Sigmoid colon (tissue), 7 donors: ENCODE measurements around the gene PTH1R. TPM values are rescaled to one million over a fixed set of nuclear protein-coding genes. Genes with fewer than 3 reads are reported as not detected.
A peak's percentile ranks its signal among the peaks of the same experiment; 100 is the strongest.

ENCODE experiments used
- DNase-seq: peaks from one replicate; pipeline ENCODE4 v3.0.0-alpha.2; 2019
- H3K27ac ChIP-seq, 4 donors: fragments of 200-600 bp; sonication (generic); one replicate each; pipeline ENCODE4 v1.5.1; 2016 to 2019; ENCODE audit warnings: mild to moderate bottlenecking in 1 of 4
- H3K27me3 ChIP-seq, 3 donors: fragments of 200-600 bp; sonication (generic); one replicate each; pipeline ENCODE4 v1.5.1; 2019; ENCODE audit warnings: mild to moderate bottlenecking in 1 of 3
- H3K36me3 ChIP-seq, 4 donors: fragments of 200-600 bp; sonication (generic); one replicate each; pipeline ENCODE4 v1.5.1; 2016 to 2019
- H3K4me1 ChIP-seq, 4 donors: fragments of 200-600 bp; sonication (generic); one replicate each; pipeline ENCODE4 v1.5.1; 2017 to 2019
- H3K4me3 ChIP-seq, 4 donors: fragments of 200-600 bp; sonication (generic); one replicate each; pipeline ENCODE4 v1.5.1; 2017 to 2019; ENCODE audit warnings: mild to moderate bottlenecking in 2 of 4, moderate library complexity in 1 of 4
- H3K9me3 ChIP-seq, 4 donors: fragments of 200-600 bp in 3 of 4; sonication (generic) in 3 of 4; one replicate each; pipeline versions ENCODE4 v1.5.1 to v1.6.1; 2013 to 2019
- EP300 ChIP-seq, 4 donors: sonication (generic); formaldehyde crosslinking; IDR thresholded peaks; one replicate each; pipeline ENCODE4 v1.6.1; 2017; ENCODE audit warnings: antibody characterized with exemption in 4 of 4
- POLR2A ChIP-seq, 2 donors: fragments of 450-650 bp; IDR thresholded peaks; one replicate each; pipeline ENCODE4 v1.6.1; 2016; ENCODE audit warnings: antibody characterized with exemption in 2 of 2, mild to moderate bottlenecking in 2 of 2, moderate library complexity in 2 of 2
- POLR2AphosphoS5 ChIP-seq, 4 donors: sonication (generic); formaldehyde crosslinking; IDR thresholded peaks; one replicate each; pipeline ENCODE4 v1.6.1; 2017; ENCODE audit warnings: antibody characterized with exemption in 4 of 4
- WGBS, 2 donors: extraction: QIAGEN DNeasy Blood & Tissue Kit; methylation state at CpG; one replicate each; pipeline ENCODE4 v1.1.7; 2013; 5-methylcytosine and 5-hydroxymethylcytosine counted together
- intact Hi-C: fragments of 100-400 bp; cut with DNase I; formaldehyde crosslinking; loops from one replicate; pipeline ENCODE4 v1.15.1; 2023
- polyA plus RNA-seq, 3 donors: library from polyadenylated mRNA; stranded (reverse); fragments of 200-250 nt; gene quantifications; one replicate each; pipeline ENCODE4 v1.2.3, GENCODE V29; 2013
- total RNA-seq, 4 donors: library from RNA; depleted of rRNA; stranded (reverse); fragments of >200 nt; gene quantifications; one replicate each; pipeline ENCODE4 v1.1.0, GENCODE V29; 2016
- TF ChIP-seq, protein P1 (sequence below), 4 experiments: fragments of 450-650 bp in 3 of 4; fragments of 200-600 bp in 1 of 4; IDR thresholded peaks; one replicate each; pipeline ENCODE4 v1.5.1; 2016 to 2019; ENCODE audit warnings: antibody characterized with exemption in 4 of 4, mild to moderate bottlenecking in 3 of 4, moderate library complexity in 2 of 4
- donor health status: healthy with polysubstance abuse.
- donor health status: Bipolar disorder and iron deficiency.
- donor health status: healthy.

PTH1R gene
- total and polyA plus RNA-seq, 7 donors, result 1.2 to 9.0 (median 4.6) TPM

DNA sequence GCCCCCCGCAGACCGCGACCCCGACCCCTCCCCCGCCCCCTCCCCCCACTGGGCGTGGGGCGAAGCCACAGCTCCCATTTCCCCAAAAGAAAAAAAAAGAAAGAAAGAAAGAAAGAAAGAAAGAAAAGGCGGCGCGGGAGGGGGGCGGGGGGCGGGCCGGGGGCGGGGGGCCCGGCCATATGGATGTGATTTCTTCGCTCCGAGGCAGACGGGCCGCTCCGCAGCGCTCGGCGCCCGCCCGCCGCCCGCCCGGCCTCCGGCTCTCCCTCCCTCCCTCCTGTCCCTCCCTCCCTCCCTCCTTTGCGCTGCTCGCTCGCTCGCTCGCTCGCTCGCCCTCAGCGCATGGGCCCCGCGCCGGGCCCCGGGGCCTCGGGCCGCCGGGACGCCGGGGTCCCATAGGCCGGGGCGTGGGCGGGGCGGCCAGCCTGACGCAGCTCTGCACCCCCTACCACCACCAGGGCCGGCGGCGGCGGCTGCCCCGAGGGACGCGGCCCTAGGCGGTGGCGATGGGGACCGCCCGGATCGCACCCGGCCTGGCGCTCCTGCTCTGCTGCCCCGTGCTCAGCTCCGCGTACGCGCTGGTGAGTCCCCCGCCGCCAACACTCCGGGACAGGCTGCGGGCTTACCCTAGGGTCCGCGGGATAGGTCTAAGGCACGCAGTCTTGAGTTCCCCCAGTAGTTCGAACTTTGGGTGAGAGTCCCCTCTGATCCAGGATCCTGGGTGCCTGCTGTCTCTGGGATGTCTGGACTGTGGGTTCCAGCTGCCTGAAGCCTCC is 5.7 kb downstream of the PTH1R start:
- Histone ChIP-seq H3K36me3 (no peaks in the 10 kb centered on the region), H3K4me3 (peak overlapping the region; percentile 47 to 81 (median 54)), H3K27me3 (peaks cover 21 to 35% (median 21%) of the 10 kb centered on the region in 3 donors), H3K4me1 (peaks cover 0 to 54% (median 34%) of the 10 kb centered on the region in 4 donors), H3K9me3 (no peaks in the 10 kb centered on the region), H3K27ac (peak overlapping the region; percentile 64 to 86 (median 76))
- WGBS, 2 donors, result 3 to 4% methylated on average over 75 to 76 of the region's 78 CpGs
- intact Hi-C loops, result no loop called here
- TF ChIP-seq POLR2AphosphoS5 (IDR thresholded peaks at IDR 0.05) (no peak), POLR2A (IDR thresholded peaks at IDR 0.05) (no peak), EP300 (IDR thresholded peaks at IDR 0.05) (no peak)
- TF ChIP-seq, protein P1, sequence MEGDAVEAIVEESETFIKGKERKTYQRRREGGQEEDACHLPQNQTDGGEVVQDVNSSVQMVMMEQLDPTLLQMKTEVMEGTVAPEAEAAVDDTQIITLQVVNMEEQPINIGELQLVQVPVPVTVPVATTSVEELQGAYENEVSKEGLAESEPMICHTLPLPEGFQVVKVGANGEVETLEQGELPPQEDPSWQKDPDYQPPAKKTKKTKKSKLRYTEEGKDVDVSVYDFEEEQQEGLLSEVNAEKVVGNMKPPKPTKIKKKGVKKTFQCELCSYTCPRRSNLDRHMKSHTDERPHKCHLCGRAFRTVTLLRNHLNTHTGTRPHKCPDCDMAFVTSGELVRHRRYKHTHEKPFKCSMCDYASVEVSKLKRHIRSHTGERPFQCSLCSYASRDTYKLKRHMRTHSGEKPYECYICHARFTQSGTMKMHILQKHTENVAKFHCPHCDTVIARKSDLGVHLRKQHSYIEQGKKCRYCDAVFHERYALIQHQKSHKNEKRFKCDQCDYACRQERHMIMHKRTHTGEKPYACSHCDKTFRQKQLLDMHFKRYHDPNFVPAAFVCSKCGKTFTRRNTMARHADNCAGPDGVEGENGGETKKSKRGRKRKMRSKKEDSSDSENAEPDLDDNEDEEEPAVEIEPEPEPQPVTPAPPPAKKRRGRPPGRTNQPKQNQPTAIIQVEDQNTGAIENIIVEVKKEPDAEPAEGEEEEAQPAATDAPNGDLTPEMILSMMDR (IDR thresholded peaks at IDR 0.05), result no peak
- DNase-seq, result no peak

- 46 to 69% methylated on average over 4 of the region's 4 CpGs for WGBS, 2 donors
- H3K4me1 ChIP-seq, result peaks cover 0 to 48% (median 31%) of the 10 kb centered on the region in 4 donors
- H3K4me3 ChIP-seq, result peak overlapping the region in 3 of 4 donors; percentile 47 to 81 (median 59)
- TF ChIP-seq, protein P1 (IDR thresholded peaks at IDR 0.05), result no peak
- TF ChIP-seq POLR2A (IDR thresholded peaks at IDR 0.05) (no peak), EP300 (IDR thresholded peaks at IDR 0.05) (no peak), POLR2AphosphoS5 (IDR thresholded peaks at IDR 0.05) (no peak)
- no peaks in the 10 kb centered on the region for H3K9me3 ChIP-seq
- no peaks in the 10 kb centered on the region for H3K36me3 ChIP-seq
- intact Hi-C loops, result no loop called here
- no peak for DNase-seq
- peak overlapping the region in 1 of 4 donors; percentile 86 for H3K27ac ChIP-seq
- peaks cover 21 to 35% (median 21%) of the 10 kb centered on the region in 3 donors for H3K27me3 ChIP-seq
Measured at GRCh38 chr3:46883830-46884185, 6.3 kb downstream of the PTH1R start.

GRCh38 chr3:46884427-46884826 is 6.9 kb downstream of the PTH1R start:
- no peak for TF ChIP-seq POLR2AphosphoS5 (IDR thresholded peaks at IDR 0.05)
- TF ChIP-seq POLR2A (IDR thresholded peaks at IDR 0.05), result no peak
- TF ChIP-seq EP300 (IDR thresholded peaks at IDR 0.05), result no peak
- TF ChIP-seq, protein P1 (IDR thresholded peaks at IDR 0.05), result no peak
- intact Hi-C loops, result no loop called here
- Histone ChIP-seq H3K27ac (no peak overlapping the region), H3K4me1 (peaks cover 0 to 44% (median 29%) of the 10 kb centered on the region in 4 donors), H3K9me3 (no peaks in the 10 kb centered on the region), H3K36me3 (no peaks in the 10 kb centered on the region), H3K4me3 (no peak overlapping the region), H3K27me3 (peaks cover 21 to 35% (median 21%) of the 10 kb centered on the region in 3 donors)
- WGBS, 2 donors, result 65 to 69% methylated on average over 5 of the region's 5 CpGs
- DNase-seq, result no peak

DNA sequence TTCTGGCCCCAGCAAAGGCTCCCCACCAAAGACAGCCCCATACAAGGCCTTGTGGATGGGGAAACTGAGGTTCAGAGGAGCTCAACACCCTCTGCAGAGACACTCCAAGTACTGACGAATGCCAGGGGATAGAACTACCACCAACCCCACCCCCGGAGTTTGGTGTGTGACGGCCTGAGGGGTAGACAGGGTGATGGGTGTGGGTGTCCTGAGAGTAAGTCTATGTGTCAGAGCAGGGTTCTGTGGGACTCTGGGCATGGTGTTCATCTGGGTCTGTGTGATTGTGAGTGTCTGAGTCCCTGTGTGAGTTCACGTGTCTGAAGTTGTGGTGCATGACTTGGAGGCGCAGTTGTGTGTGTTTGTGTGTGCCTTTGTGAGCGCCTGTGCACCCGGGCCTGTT is 7.4 kb downstream of the PTH1R start:
- peaks cover 0 to 39% (median 28%) of the 10 kb centered on the region in 4 donors for H3K4me1 ChIP-seq

More for the DNA sequence above, 7.4 kb downstream of the PTH1R start:
- TF ChIP-seq EP300 (IDR thresholded peaks at IDR 0.05) (no peak), POLR2AphosphoS5 (IDR thresholded peaks at IDR 0.05) (no peak), POLR2A (IDR thresholded peaks at IDR 0.05) (no peak)
- TF ChIP-seq, protein P1 (IDR thresholded peaks at IDR 0.05), result no peak
- intact Hi-C loops, result no loop called here
- H3K27ac ChIP-seq, result no peak overlapping the region
- no peaks in the 10 kb centered on the region for H3K9me3 ChIP-seq
- DNase-seq, result no peak
- H3K4me3 ChIP-seq, result no peak overlapping the region
- H3K36me3 ChIP-seq, result no peaks in the 10 kb centered on the region
- WGBS, 2 donors, result 86 to 89% methylated on average over 7 of the region's 7 CpGs
- H3K27me3 ChIP-seq, result peaks cover 21 to 35% (median 21%) of the 10 kb centered on the region in 3 donors
